ENCODE measurements around the gene ETV1. TPM values are rescaled to one million over a fixed set of nuclear protein-coding genes. Genes with fewer than 3 reads are reported as not detected.

Gene ETV1
- total RNA-seq, 1 experiment from 2014 or later = 68.5 TPM

- Mint-ChIP-seq H3K9me3 (no peaks in the 10 kb centered on the region), H3K4me3 (no peak overlapping the region), H3K27ac (no peak overlapping the region), H3K36me3 (ENCODE audit: insufficient read depth in 1 of 3, low read depth in 3 of 3) (peaks cover 34 to 44% (median 35%) of the 10 kb centered on the region in 3 experiments; a peak in 6 of 7 replicates), H3K27me3 (ENCODE audit: low read depth) (no peaks in the 10 kb centered on the region), H3K4me1 (peaks cover 28 to 36% of the 10 kb centered on the region in 2 experiments)
- H3K9me3 ChIP-seq (ENCODE audit: control insufficient read depth, low read depth, low read length) = no peaks in the 10 kb centered on the region
- no peak overlapping the region for H2BK12ac ChIP-seq (ENCODE audit: insufficient read length, low read depth, low read length)
- H3K4me1 ChIP-seq (ENCODE audit: insufficient read depth, low read length) = peaks cover 2% of the 10 kb centered on the region
- no peak overlapping the region for H3T11ph ChIP-seq (ENCODE audit: low read length)
- H3K56ac ChIP-seq (ENCODE audit: insufficient read length, low read depth, low read length) = no peak overlapping the region
- H3K18ac ChIP-seq (ENCODE audit: insufficient read length, low read depth, low read length) = no peak overlapping the region
- H3K27me3 ChIP-seq (ENCODE audit: insufficient read depth, low read length) = no peaks in the 10 kb centered on the region
- TF ChIP-seq CTCF (conservative IDR thresholded peaks at IDR 0.05) = no peak
- no peak overlapping the region for H3K23ac ChIP-seq (ENCODE audit: insufficient read length, low read depth, low read length)
- no peak overlapping the region for H2AK5ac ChIP-seq (ENCODE audit: insufficient read length, low read length)
- H3K79me2 ChIP-seq (ENCODE audit: insufficient read depth, low read length) = peaks cover 3% of the 10 kb centered on the region; the same call in 1 of the 2 replicates
- H4K8ac ChIP-seq (replicated peaks; ENCODE audit: insufficient read length, low read depth, low read length) = no peak overlapping the region
- H3K4ac ChIP-seq (ENCODE audit: low read depth, low read length) = no peak overlapping the region
- no peak overlapping the region for H4K91ac ChIP-seq (ENCODE audit: insufficient read length, low read depth, low read length)
- H3K14ac ChIP-seq (ENCODE audit: insufficient read depth, low read length) = no peak overlapping the region
- H3K79me1 ChIP-seq (ENCODE audit: insufficient read depth, low read depth, low read length, poor library complexity, severe bottlenecking) = no peaks in the 10 kb centered on the region
- H4K20me1 ChIP-seq (ENCODE audit: control insufficient read depth, insufficient read depth, insufficient read length) = peaks cover 3% of the 10 kb centered on the region
- no peaks in the 10 kb centered on the region for H3K23me2 ChIP-seq (ENCODE audit: insufficient read length, low read depth, low read length, poor library complexity, severe bottlenecking)
- H3K4me2 ChIP-seq (ENCODE audit: insufficient read depth, insufficient read length, low read length) = no peak overlapping the region
- no peak overlapping the region for H2BK120ac ChIP-seq (ENCODE audit: low read depth, low read length, poor library complexity, severe bottlenecking)
- H3K27ac ChIP-seq (ENCODE audit: insufficient read length, low read depth, low read length) = no peak overlapping the region
- no peak overlapping the region for H4K5ac ChIP-seq (ENCODE audit: insufficient read length, low read depth, low read length)
- WGBS (ENCODE audit: extremely low coverage, insufficient read length, low lambda C conversion rate) = no CpG with 5 or more reads among the region's 4 CpGs
- H2BK5ac ChIP-seq (ENCODE audit: insufficient read length, low read length) = no peak overlapping the region
- no peak overlapping the region for H3K9ac ChIP-seq (ENCODE audit: extremely low read depth, insufficient read length, low read length)
- no peak overlapping the region for H2BK20ac ChIP-seq (ENCODE audit: low read depth, low read length, poor library complexity, severe bottlenecking)
- no peak for DNase-seq
- no peak overlapping the region for H2BK15ac ChIP-seq (ENCODE audit: low read depth, low read length)
- H2AFZ ChIP-seq (ENCODE audit: low read length) = no peak overlapping the region
These were observed 12.9 kb downstream of the ETV1 start for GRCh38 chr7:13976594-13976993.
